Muscle layer of duodenum (tissue), 2 donors: ENCODE measurements around the gene HCFC2.
A peak's percentile ranks its signal among the peaks of the same experiment; 100 is the strongest.

Source experiments
- H3K27ac ChIP-seq: one replicate; pipeline ENCODE4 v1.7.0; 2013; ENCODE audit warnings: mild to moderate bottlenecking, low read length
- H3K27me3 ChIP-seq: one replicate; pipeline ENCODE4 v1.7.0; 2013; ENCODE audit warnings: low read depth, mild to moderate bottlenecking, control low read depth, low read length
- H3K36me3 ChIP-seq, 2 donors: one replicate each; pipeline ENCODE4 v1.7.0; 2013; ENCODE audit warnings: low read length in 2 of 2, control low read depth in 1 of 2, mild to moderate bottlenecking in 1 of 2; ENCODE audit not compliant: insufficient read depth in 2 of 2, control insufficient read depth in 1 of 2
- H3K4me1 ChIP-seq, 2 donors: one replicate each; pipeline ENCODE4 v1.7.0; 2013; ENCODE audit warnings: low read length in 2 of 2, mild to moderate bottlenecking in 2 of 2, control low read depth in 1 of 2, moderate library complexity in 1 of 2; ENCODE audit not compliant: insufficient read depth in 2 of 2, control insufficient read depth in 1 of 2
- H3K4me3 ChIP-seq, 2 donors: one replicate each; pipeline ENCODE4 v1.7.0; 2013; ENCODE audit warnings: low read length in 2 of 2, low read depth in 1 of 2, mild to moderate bottlenecking in 1 of 2
- H3K9me3 ChIP-seq, 2 donors: one replicate each; pipeline ENCODE4 v1.7.0; 2013; ENCODE audit warnings: low read length in 2 of 2, control low read depth in 1 of 2, mild to moderate bottlenecking in 1 of 2; ENCODE audit not compliant: control insufficient read depth in 1 of 2
- donor health status: healthy.

Gene HCFC2

GRCh38 chr12:104058802-104059201 lies 5.5 kb upstream of the HCFC2 start:
- Histone ChIP-seq H3K9me3 (no peaks in the 10 kb centered on the region), H3K36me3 (no peaks in the 10 kb centered on the region), H3K4me1 (peaks cover 8 to 12% of the 10 kb centered on the region in 2 donors), H3K27me3 (no peaks in the 10 kb centered on the region), H3K27ac (no peak overlapping the region), H3K4me3 (no peak overlapping the region)

DNA sequence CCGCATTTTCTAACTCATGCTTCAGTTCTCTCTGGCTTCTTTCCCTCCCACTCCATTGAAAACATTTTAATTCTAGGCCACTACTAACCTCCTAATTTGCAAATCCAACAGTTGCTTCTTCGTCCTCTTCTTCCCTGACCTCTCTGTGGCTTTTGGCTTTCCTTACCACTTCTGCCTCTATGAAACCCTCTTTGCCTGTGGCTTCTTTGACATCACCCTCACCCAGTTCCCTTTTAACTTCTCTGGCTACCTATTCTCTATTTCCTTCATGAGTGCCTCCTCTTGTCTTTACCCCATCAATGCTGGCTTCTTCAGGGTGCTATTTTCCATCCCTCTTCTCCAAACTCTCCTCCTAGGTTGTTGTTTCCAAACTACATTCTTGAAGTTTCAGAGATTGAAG lies 4.4 kb upstream of the HCFC2 start:
- no peaks in the 10 kb centered on the region for H3K36me3 ChIP-seq
- peaks cover 9 to 12% of the 10 kb centered on the region in 2 donors for H3K4me1 ChIP-seq
- no peaks in the 10 kb centered on the region for H3K27me3 ChIP-seq
- no peak overlapping the region for H3K4me3 ChIP-seq
- H3K27ac ChIP-seq: no peak overlapping the region
- H3K9me3 ChIP-seq: no peaks in the 10 kb centered on the region

DNA sequence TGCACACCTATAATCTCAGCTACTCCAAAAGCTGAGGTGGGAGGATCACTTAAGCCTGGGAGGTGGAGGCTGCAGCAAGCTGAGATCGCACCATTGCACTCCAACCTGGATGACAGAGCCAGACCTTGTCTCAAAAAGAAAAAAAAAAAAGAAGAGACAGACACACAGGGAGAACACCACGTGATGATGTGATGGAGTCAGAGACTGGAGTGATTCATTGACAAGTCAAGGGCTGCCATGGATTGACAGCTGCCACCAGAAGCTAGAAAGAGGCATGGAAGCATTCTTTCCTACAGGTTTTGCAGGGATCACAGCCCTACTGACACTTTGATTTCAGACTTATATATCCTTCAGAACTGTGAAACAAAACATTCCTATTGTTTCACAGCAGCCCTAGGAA lies 3.5 kb upstream of the HCFC2 start:
- no peak overlapping the region for H3K4me3 ChIP-seq
- no peaks in the 10 kb centered on the region for H3K27me3 ChIP-seq
- peaks cover 11 to 14% of the 10 kb centered on the region in 2 donors for H3K4me1 ChIP-seq
- H3K36me3 ChIP-seq: no peaks in the 10 kb centered on the region
- no peak overlapping the region for H3K27ac ChIP-seq
- no peaks in the 10 kb centered on the region for H3K9me3 ChIP-seq

DNA sequence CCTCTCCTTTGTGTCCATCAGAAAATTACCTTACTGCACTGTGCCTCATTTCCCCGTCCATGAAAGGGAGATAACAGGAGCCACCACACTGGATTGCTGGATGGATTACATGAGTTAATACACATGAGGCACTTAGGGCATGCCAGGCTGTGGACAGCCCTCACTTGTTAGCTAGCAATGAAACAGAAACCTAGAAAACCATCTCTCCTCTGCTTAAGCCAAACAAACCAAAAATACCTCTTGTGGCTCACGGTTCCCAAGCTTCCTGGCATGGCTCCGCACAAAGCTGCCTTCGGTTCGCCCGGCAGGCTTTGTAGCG lies 660 bp upstream of the HCFC2 start:
- Histone ChIP-seq H3K9me3 (no peaks in the 10 kb centered on the region), H3K27me3 (no peaks in the 10 kb centered on the region), H3K4me3 (peak overlapping the region; percentile 89 to 94), H3K4me1 (peaks cover 8 to 31% of the 10 kb centered on the region in 2 donors), H3K27ac (peak overlapping the region; percentile 86), H3K36me3 (no peaks in the 10 kb centered on the region)

DNA sequence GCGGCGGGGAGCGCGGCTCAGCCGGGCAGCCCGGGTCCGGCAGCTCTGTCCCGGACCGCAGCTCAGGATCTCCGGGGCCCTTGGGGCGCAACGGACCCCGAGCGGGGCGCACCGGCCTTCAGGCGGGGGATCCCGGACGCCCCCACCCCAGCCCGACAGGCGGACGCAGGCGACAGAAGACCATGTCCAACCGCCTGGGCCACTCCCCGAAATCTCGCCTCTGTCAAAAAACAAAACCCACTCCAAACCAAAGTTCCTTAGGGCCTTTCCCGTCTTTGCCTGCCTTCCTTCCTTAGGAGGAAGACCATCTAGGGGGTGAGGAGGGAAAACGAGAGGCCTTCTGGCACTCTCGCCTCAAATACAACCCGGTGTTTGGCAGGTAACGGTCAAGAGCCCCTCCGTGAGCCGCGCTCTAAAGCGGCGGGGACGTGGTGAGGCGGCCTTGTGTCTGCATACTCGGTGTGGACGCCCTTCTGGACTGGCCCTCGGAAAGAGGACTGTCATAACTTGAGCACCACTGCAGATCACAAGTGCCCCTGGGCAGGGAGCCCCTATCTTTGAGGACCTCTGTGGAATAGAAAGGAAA lies 604 bp downstream of the HCFC2 start:
- H3K4me3 ChIP-seq: peak overlapping the region; percentile 89 to 94
- H3K36me3 ChIP-seq: no peaks in the 10 kb centered on the region
- peaks cover 8 to 31% of the 10 kb centered on the region in 2 donors for H3K4me1 ChIP-seq
- no peaks in the 10 kb centered on the region for H3K9me3 ChIP-seq
- peak overlapping the region; percentile 91 for H3K27ac ChIP-seq
- no peaks in the 10 kb centered on the region for H3K27me3 ChIP-seq

DNA sequence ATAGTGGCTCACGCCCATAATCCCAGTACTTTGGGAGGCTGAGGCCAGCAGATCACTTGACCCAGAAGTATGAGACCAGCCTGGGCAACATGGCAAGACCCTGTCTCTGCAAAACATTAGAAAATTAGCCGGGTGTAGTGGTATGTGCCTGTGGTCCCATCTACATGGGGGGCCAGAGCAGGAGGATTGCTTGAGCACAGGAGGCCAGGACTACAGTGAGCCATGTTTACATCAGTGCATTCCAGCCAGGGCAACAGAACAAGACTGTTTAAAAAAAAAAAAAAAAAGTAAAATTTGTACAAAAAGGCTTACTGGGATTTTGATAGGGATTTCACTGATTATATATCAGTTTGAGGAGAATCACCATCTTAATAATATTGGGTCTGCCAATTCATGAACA lies 7.8 kb downstream of the HCFC2 start:
- peaks cover 4 to 9% of the 10 kb centered on the region in 2 donors for H3K36me3 ChIP-seq
- no peaks in the 10 kb centered on the region for H3K9me3 ChIP-seq
- no peaks in the 10 kb centered on the region for H3K27me3 ChIP-seq
- H3K27ac ChIP-seq: no peak overlapping the region
- no peak overlapping the region for H3K4me3 ChIP-seq
- peaks cover 0 to 10% of the 10 kb centered on the region in 2 donors for H3K4me1 ChIP-seq

GRCh38 chr12:104073699-104074098 lies 9.4 kb downstream of the HCFC2 start:
- peaks cover 4 to 9% of the 10 kb centered on the region in 2 donors for H3K36me3 ChIP-seq
- no peaks in the 10 kb centered on the region for H3K27me3 ChIP-seq
- H3K4me3 ChIP-seq: no peak overlapping the region

DNA sequence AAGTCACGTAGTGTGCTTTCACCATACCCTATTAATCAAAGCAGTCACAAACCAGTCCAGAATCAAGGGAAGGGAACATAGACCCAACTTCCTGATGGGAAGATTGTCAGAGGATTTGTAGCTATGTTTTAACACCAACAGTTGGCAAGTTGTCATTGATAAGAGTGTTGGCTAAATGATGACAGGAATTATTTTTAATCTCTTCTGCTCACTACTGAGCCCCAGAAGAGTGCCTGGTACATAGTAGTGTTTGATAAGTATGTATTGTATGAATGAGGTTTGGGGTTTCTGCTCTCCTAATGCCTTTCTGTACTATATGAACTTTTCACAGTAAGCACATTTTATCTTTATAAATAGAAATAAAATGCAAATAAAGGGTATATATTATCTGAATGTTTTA lies 14.7 kb downstream of the HCFC2 start:
- no peak overlapping the region for H3K27ac ChIP-seq
- H3K9me3 ChIP-seq: no peaks in the 10 kb centered on the region
- H3K36me3 ChIP-seq: peaks cover 13% of the 10 kb centered on the region in 2 donors
- H3K27me3 ChIP-seq: no peaks in the 10 kb centered on the region
- H3K4me1 ChIP-seq: no peaks in the 10 kb centered on the region
- no peak overlapping the region for H3K4me3 ChIP-seq

More at GRCh38 chr12:104073699-104074098, 9.4 kb downstream of the HCFC2 start:
- Histone ChIP-seq H3K9me3 (no peaks in the 10 kb centered on the region), H3K27ac (no peak overlapping the region), H3K4me1 (no peaks in the 10 kb centered on the region)

DNA sequence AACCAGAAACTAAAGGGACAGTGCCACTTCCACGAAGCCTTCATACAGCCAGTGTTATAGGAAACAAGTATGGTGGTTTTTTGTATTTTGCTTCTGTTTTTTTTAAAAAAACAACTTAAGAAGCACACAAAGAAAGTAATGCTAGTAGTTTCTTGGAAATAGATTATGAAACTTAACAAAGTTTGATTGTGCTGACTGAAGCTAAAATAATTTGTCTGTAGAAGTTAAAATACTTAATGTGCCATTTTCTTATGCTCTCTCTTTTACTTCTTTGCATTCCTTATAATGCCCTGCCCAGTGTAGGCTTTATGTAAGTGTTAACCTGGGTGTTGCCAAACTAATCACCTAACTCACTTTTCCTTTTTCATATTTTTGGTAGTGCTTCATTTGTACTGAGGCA lies 16.4 kb downstream of the HCFC2 start:
- H3K36me3 ChIP-seq: peaks cover 19 to 21% of the 10 kb centered on the region in 2 donors
- H3K9me3 ChIP-seq: no peaks in the 10 kb centered on the region
- no peaks in the 10 kb centered on the region for H3K4me1 ChIP-seq
- no peaks in the 10 kb centered on the region for H3K27me3 ChIP-seq
- no peak overlapping the region for H3K4me3 ChIP-seq
- H3K27ac ChIP-seq: no peak overlapping the region

- Histone ChIP-seq H3K27ac (no peak overlapping the region), H3K4me1 (no peaks in the 10 kb centered on the region), H3K27me3 (no peaks in the 10 kb centered on the region), H3K36me3 (peaks cover 28 to 41% of the 10 kb centered on the region in 2 donors), H3K9me3 (no peaks in the 10 kb centered on the region), H3K4me3 (no peak overlapping the region)
These were observed 19.6 kb downstream of the HCFC2 start for GRCh38 chr12:104083769-104084475.

GRCh38 chr12:104090685-104091084 lies 26.4 kb downstream of the HCFC2 start:
- Histone ChIP-seq H3K9me3 (no peaks in the 10 kb centered on the region), H3K4me1 (no peaks in the 10 kb centered on the region), H3K4me3 (no peak overlapping the region), H3K27ac (no peak overlapping the region), H3K36me3 (peaks cover 30 to 64% of the 10 kb centered on the region in 2 donors), H3K27me3 (no peaks in the 10 kb centered on the region)

GRCh38 chr12:104091136-104091535 lies 26.8 kb downstream of the HCFC2 start:
- H3K36me3 ChIP-seq: peaks cover 30 to 60% of the 10 kb centered on the region in 2 donors
- no peaks in the 10 kb centered on the region for H3K9me3 ChIP-seq
- no peaks in the 10 kb centered on the region for H3K4me1 ChIP-seq
- no peak overlapping the region for H3K4me3 ChIP-seq
- H3K27ac ChIP-seq: no peak overlapping the region
- no peaks in the 10 kb centered on the region for H3K27me3 ChIP-seq
